Stimulated activated effector memory CD8-positive, alpha-beta T cell treated with anti-CD3 and anti-CD28 coated beads, Interleukin-12 subunit alpha, Interleukin-12 subunit beta, amount 100 ng/mL, for 72 hours (primary cell): ENCODE measurements around the gene FAM131A.

Source experiments
- ATAC-seq: fragments of 150-1000 bp; cut with Tn5 transposase; 2 replicates; pipeline ENCODE4 v1.10.0; 2021
- DNase-seq, 2 donors: peaks; one replicate each; pipeline ENCODE4 v3.0.0; 2021 to 2022; ENCODE audit warnings: low spot score in 2 of 2
- H3K27ac Mint-ChIP-seq: one replicate; pipeline ENCODE4 v1.8.0; 2022; ENCODE audit warnings: mild to moderate bottlenecking, mixed read lengths
- H3K36me3 Mint-ChIP-seq: one replicate; pipeline ENCODE4 v1.8.0; 2022; ENCODE audit warnings: mild to moderate bottlenecking, mixed read lengths
- H3K4me1 Mint-ChIP-seq: one replicate; pipeline ENCODE4 v1.8.0; 2022; ENCODE audit warnings: mixed read lengths
- H3K4me3 Mint-ChIP-seq: one replicate; pipeline ENCODE4 v1.8.0; 2022; ENCODE audit warnings: mild to moderate bottlenecking, mixed read lengths
- H3K9me3 Mint-ChIP-seq: one replicate; pipeline ENCODE4 v1.8.0; 2022; ENCODE audit warnings: mixed read lengths

The FAM131A gene

GRCh38 chr3:184355261-184356040, 18.1 kb downstream of the FAM131A start:
- Mint-ChIP-seq H3K4me1 (peaks cover 16% of the 10 kb centered on the region), H3K4me3 (no peak overlapping the region), H3K9me3 (no peaks in the 10 kb centered on the region), H3K36me3 (no peaks in the 10 kb centered on the region), H3K27ac (peak overlapping the region; percentile 23)
- DNase-seq (no peak), ATAC-seq (no peak)

- ATAC-seq = no peak
- Mint-ChIP-seq H3K36me3 (peaks cover 7% of the 10 kb centered on the region), H3K4me3 (no peak overlapping the region), H3K9me3 (no peaks in the 10 kb centered on the region), H3K27ac (no peak overlapping the region), H3K4me1 (peaks cover 22% of the 10 kb centered on the region)
- no peak for DNase-seq
Measured at GRCh38 chr3:184357248-184358123, 20.1 kb downstream of the FAM131A start.

- Mint-ChIP-seq H3K9me3 (no peaks in the 10 kb centered on the region), H3K4me1 (peaks cover 22% of the 10 kb centered on the region), H3K4me3 (no peak overlapping the region), H3K27ac (no peak overlapping the region), H3K36me3 (peaks cover 11% of the 10 kb centered on the region)
- DNase-seq = no peak
- ATAC-seq = no peak
Measured at GRCh38 chr3:184358124-184358767, 20.8 kb downstream of the FAM131A start.

GRCh38 chr3:184358921-184359350, 21.5 kb downstream of the FAM131A start:
- Mint-ChIP-seq H3K9me3 (no peaks in the 10 kb centered on the region), H3K4me1 (peaks cover 22% of the 10 kb centered on the region), H3K27ac (no peak overlapping the region), H3K36me3 (peaks cover 18% of the 10 kb centered on the region), H3K4me3 (peak overlapping the region; percentile 91)
- ATAC-seq (no peak), DNase-seq (no peak)

DNA sequence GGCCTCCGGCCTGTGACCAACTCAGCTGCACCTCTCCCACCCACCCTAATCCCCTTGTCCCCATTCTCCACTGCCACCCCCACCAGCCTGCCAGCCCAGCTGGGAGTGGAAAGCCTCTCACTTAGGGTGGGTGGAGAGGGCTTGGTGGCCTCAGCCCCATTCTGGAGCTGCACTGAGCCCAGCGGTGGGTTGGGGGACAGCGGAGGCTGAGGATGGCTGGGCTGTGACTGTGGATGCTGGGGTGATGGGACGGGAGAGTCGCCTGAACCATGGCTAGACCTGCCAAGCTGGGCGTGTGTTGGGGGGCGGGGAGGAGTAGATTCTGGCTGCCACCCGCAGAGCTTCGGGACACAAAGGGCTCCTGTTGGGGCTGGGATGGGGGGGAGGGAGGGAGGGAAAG, 22.2 kb downstream of the FAM131A start:
- Mint-ChIP-seq H3K27ac (peak overlapping the region; percentile 81), H3K9me3 (no peaks in the 10 kb centered on the region), H3K4me3 (peak overlapping the region; percentile 91), H3K4me1 (peaks cover 27% of the 10 kb centered on the region), H3K36me3 (peaks cover 25% of the 10 kb centered on the region)
- ATAC-seq (no peak), DNase-seq (no peak)

DNA sequence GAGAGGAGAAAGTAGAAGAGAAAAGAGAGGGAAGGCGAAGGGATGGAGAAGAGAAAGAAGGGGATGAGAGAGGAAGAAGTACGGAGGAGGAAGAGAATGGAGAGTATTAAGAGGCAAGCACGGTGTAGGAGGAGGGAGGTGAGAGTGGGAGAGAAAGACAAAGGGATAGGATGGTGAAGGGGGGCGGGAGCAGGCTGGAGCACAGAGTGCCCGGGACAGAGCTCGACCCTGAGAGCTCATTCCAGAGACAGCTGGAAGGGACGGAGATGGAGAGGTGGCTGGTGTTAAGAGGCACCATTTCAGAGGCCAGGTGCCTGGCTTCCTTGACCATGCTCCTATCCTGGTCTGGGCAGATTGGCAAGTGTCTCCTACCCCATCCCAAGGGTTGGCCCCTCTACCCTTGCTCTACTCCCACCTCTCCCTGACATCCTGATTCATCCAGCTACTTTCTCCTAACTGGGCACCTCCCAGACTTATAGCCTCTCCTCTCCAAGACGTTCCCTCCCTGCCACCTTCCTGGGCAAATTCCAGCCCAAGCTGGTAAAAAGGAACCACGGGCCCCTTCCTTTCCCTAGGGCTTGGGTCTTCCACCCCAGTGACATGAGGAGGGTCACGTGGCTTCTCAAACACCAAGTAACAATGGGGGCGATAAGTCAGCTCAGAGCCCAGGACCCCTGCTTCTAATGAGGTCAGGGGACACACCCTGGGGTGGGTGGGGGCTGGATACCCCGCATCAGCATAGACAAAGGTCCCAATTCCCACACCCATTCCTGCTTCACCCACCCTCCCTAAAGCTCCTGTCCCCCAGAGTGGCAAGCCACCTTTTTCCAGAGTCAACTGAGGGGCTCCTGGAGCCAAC, 22.9 kb downstream of the FAM131A start:
- Mint-ChIP-seq H3K27ac (peak overlapping the region; percentile 81), H3K9me3 (no peaks in the 10 kb centered on the region), H3K36me3 (peaks cover 31% of the 10 kb centered on the region), H3K4me1 (peaks cover 30% of the 10 kb centered on the region), H3K4me3 (peak overlapping the region; percentile 91)
- ATAC-seq = no peak
- DNase-seq = no peak

DNA sequence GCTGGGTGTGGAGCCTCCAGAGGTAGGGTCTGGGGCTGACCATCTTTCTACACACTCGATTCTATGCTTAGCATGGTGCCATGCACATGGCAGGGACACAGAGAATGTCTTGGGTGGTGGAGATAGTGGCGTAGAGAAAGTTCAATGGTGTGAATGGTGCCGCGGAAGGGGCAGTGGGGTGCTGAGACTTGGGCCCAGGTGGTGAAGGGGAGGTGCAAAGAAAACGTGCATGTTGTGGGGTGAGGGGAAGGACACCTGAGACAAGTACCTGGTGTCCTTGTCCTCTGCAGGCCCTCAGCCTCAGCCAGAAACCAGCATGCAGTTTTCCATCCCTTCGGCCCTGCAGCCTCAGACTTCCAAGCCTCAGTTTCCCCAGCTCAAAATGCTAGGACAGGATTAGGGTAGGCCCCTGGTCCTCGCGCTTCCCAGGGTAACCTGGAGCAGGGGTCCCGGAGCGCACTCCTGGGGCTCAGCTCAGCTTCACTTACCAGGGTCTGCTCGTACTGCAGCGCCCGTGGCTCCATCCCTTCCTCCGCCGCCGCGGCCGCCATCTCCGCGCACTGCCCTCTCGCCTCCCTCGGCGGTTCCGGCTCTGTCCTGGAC, 23.6 kb downstream of the FAM131A start:
- Mint-ChIP-seq H3K27ac (peak overlapping the region; percentile 81), H3K4me1 (peaks cover 28% of the 10 kb centered on the region), H3K9me3 (no peaks in the 10 kb centered on the region), H3K4me3 (peak overlapping the region; percentile 91), H3K36me3 (peaks cover 39% of the 10 kb centered on the region)
- ATAC-seq (no peak), DNase-seq (peak in 1 of 2 donors; percentile 61)

GRCh38 chr3:184361532-184361931, 24.1 kb downstream of the FAM131A start, which contains the start of the genes CLCN2 and POLR2H:
TSS of gene CLCN2 (minus strand) at chr3:184361605. CDS start at chr3:184361479, 126 bp downstream.
TSS of gene POLR2H (plus strand) at chr3:184361710. CDS start at chr3:184363493, 1,783 bp downstream.
- peaks cover 44% of the 10 kb centered on the region for H3K36me3 Mint-ChIP-seq
- peaks cover 28% of the 10 kb centered on the region for H3K4me1 Mint-ChIP-seq
- H3K9me3 Mint-ChIP-seq = no peaks in the 10 kb centered on the region
- H3K4me3 Mint-ChIP-seq = peak within 1 kb of the TSS; percentile 91
- DNase-seq (peak in 1 of 2 donors; percentile 51), ATAC-seq (peak; percentile 58)
- peak within 1 kb of the TSS; percentile 93 for H3K27ac Mint-ChIP-seq

DNA sequence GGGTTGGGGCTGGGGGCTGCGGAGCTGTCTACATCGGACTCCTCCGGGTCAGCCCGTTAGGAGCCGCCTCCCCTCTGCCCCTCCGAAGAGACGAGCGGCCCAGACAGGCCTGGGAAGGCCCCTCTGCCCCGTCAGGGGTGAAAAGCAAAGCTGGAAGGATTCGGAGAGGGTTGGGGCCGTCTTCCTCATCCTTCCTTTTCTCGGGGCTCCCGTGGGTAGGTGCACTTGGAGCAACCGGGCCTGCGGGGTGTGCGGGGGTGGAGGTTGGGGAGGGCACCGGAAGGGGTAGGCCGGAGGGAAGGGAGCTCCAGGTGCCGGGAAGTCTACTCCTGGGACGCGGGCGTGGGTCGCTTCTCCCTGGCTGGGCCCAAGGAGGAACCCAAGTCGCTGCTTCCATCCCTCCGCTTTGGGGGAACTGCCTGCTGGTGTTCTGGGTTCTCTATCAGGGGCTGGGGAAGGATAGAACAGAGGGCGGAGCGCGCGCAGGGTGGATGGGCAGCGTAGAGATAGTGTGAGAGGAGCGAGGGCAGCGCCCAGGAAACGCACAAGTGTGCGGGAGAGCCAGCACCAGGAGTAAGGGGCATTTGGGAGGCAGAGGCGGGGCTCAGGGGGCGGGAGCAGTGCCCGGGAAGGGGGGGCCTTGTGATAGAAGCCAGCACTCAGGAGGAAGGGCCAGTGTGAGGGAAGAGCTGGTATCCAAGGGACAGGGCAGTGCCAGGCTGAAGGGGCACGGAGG, 24.7 kb downstream of the FAM131A start:
- DNase-seq (peak; percentile 27 to 83), ATAC-seq (peak; percentile 37)
- Mint-ChIP-seq H3K4me1 (peaks cover 34% of the 10 kb centered on the region), H3K4me3 (peak overlapping the region; percentile 91), H3K36me3 (peaks cover 49% of the 10 kb centered on the region), H3K9me3 (no peaks in the 10 kb centered on the region), H3K27ac (peak overlapping the region; percentile 93)

DNA sequence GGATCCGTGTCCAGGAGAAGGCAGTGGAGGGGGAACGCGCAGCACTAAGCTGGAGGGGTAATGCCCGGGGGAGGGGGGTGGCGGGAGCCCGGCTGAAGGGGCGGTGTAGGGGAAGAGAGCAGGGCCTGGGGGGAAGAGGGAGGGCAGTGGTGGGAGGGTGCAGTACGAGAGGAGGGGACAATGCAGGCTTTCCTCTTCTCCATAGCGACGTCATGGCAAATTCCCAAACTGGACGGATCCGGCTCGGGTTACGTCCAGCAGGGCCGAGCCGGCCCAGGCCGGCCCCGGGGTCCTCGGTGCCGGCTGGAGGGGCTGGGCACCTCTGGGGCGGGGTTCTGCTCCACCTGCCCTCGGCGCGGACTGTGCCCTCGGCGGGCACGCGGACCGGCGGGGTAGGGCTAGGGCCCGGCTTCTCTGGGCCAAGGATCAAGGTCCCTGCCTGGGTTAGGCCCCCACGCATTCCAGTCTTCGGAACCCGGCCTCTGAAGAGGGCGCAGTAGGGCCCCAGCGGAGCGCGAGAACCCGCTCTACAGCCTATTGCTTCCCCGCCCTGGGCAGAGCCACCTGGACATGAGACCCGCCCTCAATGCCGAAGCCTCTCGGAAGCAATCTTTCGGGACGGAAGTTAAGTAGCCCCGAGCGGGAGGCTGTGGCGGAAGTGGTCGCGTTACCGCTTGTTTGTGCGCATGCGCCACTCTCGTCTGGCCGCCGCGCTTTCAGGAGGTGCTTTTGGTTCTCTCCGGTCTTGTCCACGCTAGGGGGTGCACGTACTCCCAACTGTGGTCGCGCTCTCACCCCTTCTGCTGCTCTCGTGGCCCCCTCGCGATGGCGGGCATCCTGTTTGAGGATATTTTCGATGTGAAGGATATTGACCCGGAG, 25.5 kb downstream of the FAM131A start:
- H3K4me1 Mint-ChIP-seq = peaks cover 36% of the 10 kb centered on the region
- peak; percentile 89 to 98 for DNase-seq
- H3K4me3 Mint-ChIP-seq = peak overlapping the region; percentile 91
- H3K27ac Mint-ChIP-seq = peak overlapping the region; percentile 93
- H3K9me3 Mint-ChIP-seq = no peaks in the 10 kb centered on the region
- ATAC-seq = peak; percentile 90
- peaks cover 58% of the 10 kb centered on the region for H3K36me3 Mint-ChIP-seq

GRCh38 chr3:184366619-184367289, 29.4 kb downstream of the FAM131A start:
- DNase-seq (no peak), ATAC-seq (no peak)
- Mint-ChIP-seq H3K4me1 (peaks cover 30% of the 10 kb centered on the region), H3K9me3 (no peaks in the 10 kb centered on the region), H3K36me3 (peaks cover 80% of the 10 kb centered on the region), H3K27ac (no peak overlapping the region), H3K4me3 (no peak overlapping the region)

- no peaks in the 10 kb centered on the region for H3K9me3 Mint-ChIP-seq
- H3K4me3 Mint-ChIP-seq = no peak overlapping the region
- ATAC-seq (no peak), DNase-seq (no peak)
- no peak overlapping the region for H3K27ac Mint-ChIP-seq
- peaks cover 32% of the 10 kb centered on the region for H3K4me1 Mint-ChIP-seq
- peaks cover 77% of the 10 kb centered on the region for H3K36me3 Mint-ChIP-seq
Measured at GRCh38 chr3:184368116-184368515, 30.7 kb downstream of the FAM131A start.
